Trophoblast cell (in vitro differentiated cells and primary cell): ENCODE measurements around the gene TOMM7.

Experiments used
- DNase-seq, 2 donors: peaks; one replicate each; pipeline ENCODE4 v3.0.0-alpha.2; 2016
- H2AFZ ChIP-seq: 2 replicates; pipeline ENCODE4 v1.6.1; 2013; ENCODE audit warnings: low read length, moderate library complexity, mild to moderate bottlenecking; ENCODE audit not compliant: insufficient read depth, poor library complexity
- H2AK5ac ChIP-seq: 2 replicates; pipeline ENCODE4 v1.6.1; 2013; ENCODE audit warnings: mild to moderate bottlenecking, low read length
- H2BK120ac ChIP-seq: 2 replicates; pipeline ENCODE4 v1.6.1; 2013; ENCODE audit warnings: low read length, mild to moderate bottlenecking, moderate library complexity; ENCODE audit not compliant: insufficient read depth, poor library complexity
- H2BK12ac ChIP-seq: 2 replicates; pipeline ENCODE4 v1.6.1; 2013; ENCODE audit warnings: mild to moderate bottlenecking, low read length, moderate library complexity
- H2BK5ac ChIP-seq: 2 replicates; pipeline ENCODE4 v1.6.1; 2013; ENCODE audit warnings: low read length, low read depth, moderate library complexity, mild to moderate bottlenecking; ENCODE audit not compliant: poor library complexity
- H3K14ac ChIP-seq: 2 replicates; pipeline ENCODE4 v1.6.1; 2013; ENCODE audit warnings: mild to moderate bottlenecking, low read length
- H3K18ac ChIP-seq: 2 replicates; pipeline ENCODE4 v1.6.1; 2013; ENCODE audit warnings: mild to moderate bottlenecking, low read length
- H3K23ac ChIP-seq: 2 replicates; pipeline ENCODE4 v1.6.1; 2013; ENCODE audit warnings: low read length
- H3K27ac ChIP-seq: 2 replicates; pipeline ENCODE4 v1.5.1; 2013; ENCODE audit warnings: low read depth, mild to moderate bottlenecking, inconsistent platforms, low read length, moderate library complexity
- H3K27me3 ChIP-seq: 2 replicates; pipeline ENCODE4 v1.6.1; 2013; ENCODE audit warnings: inconsistent platforms, mild to moderate bottlenecking, low read length, moderate library complexity; ENCODE audit not compliant: insufficient read depth
- H3K36me3 ChIP-seq, 2 experiments: 1 replicate in 1 of 2; 2 replicates in 1 of 2; pipeline ENCODE4 v1.6.1; 2013; ENCODE audit warnings: low read length in 2 of 2, mild to moderate bottlenecking in 2 of 2, moderate library complexity in 1 of 2; ENCODE audit not compliant: insufficient read depth in 2 of 2, control insufficient read depth in 1 of 2
- H3K4ac ChIP-seq: 2 replicates; pipeline ENCODE4 v1.6.1; 2013; ENCODE audit warnings: low read depth, mild to moderate bottlenecking, low read length, moderate library complexity
- H3K4me1 ChIP-seq, 2 experiments: 1 replicate in 1 of 2; 2 replicates in 1 of 2; pipeline ENCODE4 v1.6.1; 2013; ENCODE audit warnings: low read length in 2 of 2, mild to moderate bottlenecking in 2 of 2, moderate library complexity in 1 of 2; ENCODE audit not compliant: insufficient read depth in 2 of 2, control insufficient read depth in 1 of 2
- H3K4me2 ChIP-seq: 2 replicates; pipeline ENCODE4 v1.6.1; 2013; ENCODE audit warnings: inconsistent platforms, mild to moderate bottlenecking, low read length, moderate library complexity
- H3K4me3 ChIP-seq: 2 replicates; pipeline ENCODE4 v1.5.1; 2013; ENCODE audit warnings: mild to moderate bottlenecking, low read depth, low read length, inconsistent platforms
- H3K79me1 ChIP-seq: one replicate; pipeline ENCODE4 v1.6.1; 2013; ENCODE audit warnings: low read length
- H3K79me2 ChIP-seq: 2 replicates; pipeline ENCODE4 v1.6.1; 2013; ENCODE audit warnings: low read length, mild to moderate bottlenecking; ENCODE audit not compliant: control insufficient read depth, insufficient read depth, poor library complexity
- H3K9ac ChIP-seq: 2 replicates; pipeline ENCODE4 v1.6.1; 2013; ENCODE audit warnings: mild to moderate bottlenecking, low read length
- H3K9me3 ChIP-seq: 2 replicates; pipeline ENCODE4 v1.6.1; 2013; ENCODE audit warnings: low read depth, mild to moderate bottlenecking, control low read depth, inconsistent platforms, low read length; ENCODE audit not compliant: insufficient read depth
- H4K12ac ChIP-seq: 2 replicates; pipeline ENCODE4 v1.6.1; 2013; ENCODE audit warnings: low read depth, mild to moderate bottlenecking, low read length, moderate library complexity
- H4K8ac ChIP-seq: 2 replicates; pipeline ENCODE4 v1.6.1; 2013; ENCODE audit warnings: low read depth, mild to moderate bottlenecking, low read length, moderate library complexity
- H4K91ac ChIP-seq: one replicate; pipeline ENCODE4 v1.6.1; 2013; ENCODE audit warnings: low read depth, mild to moderate bottlenecking, low read length, moderate library complexity
- WGBS: extraction: QIAGEN DNeasy Blood & Tissue Kit; methylation state at CpG from one replicate; pipeline ENCODE4 v1.1.7; 2013; ENCODE audit warnings: missing lambda C conversion rate; ENCODE audit not compliant: insufficient read length, insufficient coverage; ENCODE audit errors: extremely low coverage; 5-methylcytosine and 5-hydroxymethylcytosine counted together

Gene TOMM7

DNA sequence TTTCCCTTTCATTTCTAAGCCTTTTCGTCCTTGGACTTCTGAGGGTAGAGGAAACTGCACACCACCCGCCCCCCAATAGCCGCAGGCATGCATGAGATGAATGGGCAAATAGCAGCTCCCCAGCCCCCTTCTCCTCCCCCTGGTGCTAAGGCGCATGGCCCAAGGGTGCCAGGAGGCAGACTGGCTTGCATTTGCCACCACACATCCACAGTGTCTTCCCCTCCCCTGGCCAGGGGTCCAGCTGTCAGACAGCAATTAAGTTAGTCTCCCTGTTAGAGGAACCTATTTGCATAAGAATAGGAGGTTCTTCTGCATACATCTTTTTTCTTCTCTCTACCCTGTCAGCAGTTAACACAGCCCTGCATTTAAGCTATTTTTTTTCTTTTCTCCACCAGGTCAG is 20.2 kb downstream of the TOMM7 start:
- Histone ChIP-seq H3K9ac (peak overlapping the region; percentile 7), H3K18ac (no peak overlapping the region), H3K4me2 (no peak overlapping the region), H3K79me2 (no peaks in the 10 kb centered on the region), H3K4me1 (no peaks in the 10 kb centered on the region), H3K4ac (no peak overlapping the region), H3K4me3 (no peak overlapping the region), H2BK5ac (no peak overlapping the region), H3K36me3 (no peaks in the 10 kb centered on the region), H3K14ac (no peak overlapping the region), H4K91ac (no peak overlapping the region), H3K27ac (no peak overlapping the region), H4K8ac (no peak overlapping the region), H2AK5ac (no peak overlapping the region), H2AFZ (no peak overlapping the region), H3K79me1 (no peaks in the 10 kb centered on the region), H3K27me3 (no peaks in the 10 kb centered on the region), H2BK12ac (no peak overlapping the region), H3K23ac (no peak overlapping the region), H2BK120ac (no peak overlapping the region), H4K12ac (no peak overlapping the region), H3K9me3 (peaks cover 4% of the 10 kb centered on the region)
- DNase-seq: no peak
- WGBS: no CpG with 5 or more reads among the region's 4 CpGs

DNA sequence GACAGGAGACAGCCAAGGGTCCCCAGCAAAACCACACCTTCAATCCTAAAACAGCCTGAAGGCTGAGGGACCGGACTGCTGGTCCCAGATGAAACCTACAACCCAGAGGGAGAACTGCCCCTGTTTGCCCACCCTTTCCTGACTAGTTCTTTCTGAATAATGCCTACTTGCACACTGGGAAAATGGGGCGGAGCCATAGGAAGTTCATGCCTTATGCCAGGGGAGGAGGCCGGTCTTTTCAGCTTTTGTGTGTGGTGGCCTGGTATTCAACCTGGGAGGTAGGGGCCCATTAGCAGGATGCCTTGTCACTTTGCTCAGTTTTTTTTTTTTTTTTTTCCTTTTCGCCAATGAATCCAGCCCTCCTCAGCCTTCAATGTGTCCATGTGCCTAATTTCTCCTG is 20.7 kb downstream of the TOMM7 start:
- Histone ChIP-seq H3K79me2 (no peaks in the 10 kb centered on the region), H2AFZ (no peak overlapping the region), H3K4me2 (no peak overlapping the region), H3K9ac (no peak overlapping the region), H2AK5ac (no peak overlapping the region), H3K27me3 (no peaks in the 10 kb centered on the region), H4K8ac (no peak overlapping the region), H3K23ac (no peak overlapping the region), H3K4ac (no peak overlapping the region), H3K18ac (no peak overlapping the region), H3K36me3 (no peaks in the 10 kb centered on the region), H2BK12ac (no peak overlapping the region), H3K4me3 (no peak overlapping the region), H3K4me1 (no peaks in the 10 kb centered on the region), H3K79me1 (no peaks in the 10 kb centered on the region), H3K27ac (no peak overlapping the region), H4K91ac (no peak overlapping the region), H2BK120ac (no peak overlapping the region), H3K9me3 (peaks cover 4% of the 10 kb centered on the region), H2BK5ac (no peak overlapping the region), H4K12ac (no peak overlapping the region), H3K14ac (no peak overlapping the region)
- no peak for DNase-seq
- no CpG with 5 or more reads among the region's 4 CpGs for WGBS

DNA sequence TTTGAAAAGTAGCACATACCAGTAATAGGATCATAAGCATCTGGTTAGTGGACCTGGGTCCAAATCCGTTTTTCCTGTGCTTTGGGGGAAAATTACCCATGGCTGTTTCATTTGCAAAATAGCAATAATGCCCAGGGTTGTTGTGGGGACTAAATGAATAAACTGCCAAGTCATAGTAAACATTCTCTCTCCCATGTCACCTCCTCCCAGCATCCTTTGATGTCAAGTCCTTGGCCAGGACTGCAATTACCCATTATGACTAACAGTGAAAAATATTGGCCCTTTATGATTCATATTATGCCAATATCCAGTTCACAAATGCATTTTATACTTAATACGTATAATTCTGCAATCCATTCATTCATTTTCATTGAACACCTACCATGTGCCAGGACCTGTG is 23.0 kb downstream of the TOMM7 start:
- no peak overlapping the region for H4K91ac ChIP-seq
- no peak overlapping the region for H3K23ac ChIP-seq
- no peak overlapping the region for H4K8ac ChIP-seq
- no CpG with 5 or more reads among the region's 2 CpGs for WGBS
- H3K4me2 ChIP-seq: no peak overlapping the region
- H3K79me2 ChIP-seq: no peaks in the 10 kb centered on the region
- H3K79me1 ChIP-seq: no peaks in the 10 kb centered on the region
- no peak for DNase-seq
- H3K4ac ChIP-seq: no peak overlapping the region
- H3K9me3 ChIP-seq: peaks cover 5% of the 10 kb centered on the region
- H2AFZ ChIP-seq: no peak overlapping the region
- no peak overlapping the region for H3K4me3 ChIP-seq
- no peaks in the 10 kb centered on the region for H3K36me3 ChIP-seq
- no peak overlapping the region for H4K12ac ChIP-seq
- no peak overlapping the region for H3K18ac ChIP-seq
- H3K4me1 ChIP-seq: no peaks in the 10 kb centered on the region
- no peak overlapping the region for H3K27ac ChIP-seq
- no peak overlapping the region for H2AK5ac ChIP-seq
- no peak overlapping the region for H3K14ac ChIP-seq
- no peak overlapping the region for H3K9ac ChIP-seq
- H2BK120ac ChIP-seq: no peak overlapping the region
- H2BK5ac ChIP-seq: no peak overlapping the region
- no peak overlapping the region for H2BK12ac ChIP-seq
- no peaks in the 10 kb centered on the region for H3K27me3 ChIP-seq

- no peaks in the 10 kb centered on the region for H3K79me1 ChIP-seq
- H3K36me3 ChIP-seq: no peaks in the 10 kb centered on the region
- no peak overlapping the region for H4K91ac ChIP-seq
- no peak overlapping the region for H3K4me2 ChIP-seq
- no peak overlapping the region for H3K18ac ChIP-seq
- H3K79me2 ChIP-seq: no peaks in the 10 kb centered on the region
- DNase-seq: peak in 1 of 2 donors; percentile 5
- no peak overlapping the region for H2BK120ac ChIP-seq
- H3K9me3 ChIP-seq: peaks cover 2% of the 10 kb centered on the region
- no peak overlapping the region for H3K23ac ChIP-seq
- WGBS: no CpG with 5 or more reads among the region's 5 CpGs
- no peak overlapping the region for H2BK5ac ChIP-seq
- H3K9ac ChIP-seq: no peak overlapping the region
- no peak overlapping the region for H4K8ac ChIP-seq
- H2BK12ac ChIP-seq: no peak overlapping the region
- H3K27ac ChIP-seq: no peak overlapping the region
- H3K4ac ChIP-seq: no peak overlapping the region
- peaks cover 0 to 2% of the 10 kb centered on the region in 2 experiments for H3K4me1 ChIP-seq
- H3K14ac ChIP-seq: no peak overlapping the region
- no peaks in the 10 kb centered on the region for H3K27me3 ChIP-seq
- no peak overlapping the region for H4K12ac ChIP-seq
- H3K4me3 ChIP-seq: no peak overlapping the region
- H2AFZ ChIP-seq: no peak overlapping the region
- no peak overlapping the region for H2AK5ac ChIP-seq
Observed at GRCh38 chr7:22793593-22794462, 28.8 kb downstream of the TOMM7 start.
